ENCODE measurements around the gene SCEL.
"Not testable (repeated sequence)": the region's sequence is repeated elsewhere in the genome, so short reads cannot be mapped to it uniquely, and the experiment has no call there.

The SCEL gene

DNA sequence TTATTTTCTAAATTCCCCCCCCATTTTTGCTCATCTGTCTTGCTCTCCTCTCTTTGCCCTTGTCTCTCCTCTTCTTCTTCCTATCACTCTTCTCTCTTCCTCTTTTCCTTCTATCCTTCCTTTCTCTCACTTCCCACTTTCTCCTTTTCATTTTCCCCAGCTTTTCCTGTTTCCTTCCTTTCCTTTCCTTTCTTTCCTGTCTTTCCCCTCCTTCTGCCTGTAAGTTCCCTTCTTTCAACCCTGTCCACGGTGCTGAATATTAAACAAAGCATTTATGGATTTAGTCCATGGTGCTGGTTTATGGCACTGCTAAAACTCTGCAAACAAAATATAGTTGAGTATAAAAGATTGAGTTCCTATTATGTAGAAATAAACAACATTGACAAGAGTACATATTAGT is 27.6 kb downstream of the SCEL start:
- DNase-seq = no peak

DNA sequence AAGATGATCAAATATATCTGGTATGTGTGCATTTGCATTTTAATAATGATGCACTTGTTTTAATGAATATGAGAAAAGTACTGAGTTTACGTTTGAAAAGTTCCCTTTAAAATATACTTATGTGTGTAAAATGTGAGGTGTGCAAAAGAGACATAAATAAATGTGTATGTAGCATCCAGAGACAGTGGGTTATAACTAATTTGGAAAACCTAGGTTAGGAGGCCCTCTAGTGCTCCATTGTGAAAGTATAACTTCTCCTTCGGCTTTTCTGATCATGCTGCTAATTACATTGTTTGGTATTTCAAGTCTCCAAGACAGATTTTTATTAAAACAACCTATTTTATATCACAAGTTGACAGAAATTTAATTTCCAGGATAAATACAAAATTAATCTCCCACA is 30.1 kb downstream of the SCEL start:
- peak in 1 of 14 donors; percentile 19 for DNase-seq

DNA sequence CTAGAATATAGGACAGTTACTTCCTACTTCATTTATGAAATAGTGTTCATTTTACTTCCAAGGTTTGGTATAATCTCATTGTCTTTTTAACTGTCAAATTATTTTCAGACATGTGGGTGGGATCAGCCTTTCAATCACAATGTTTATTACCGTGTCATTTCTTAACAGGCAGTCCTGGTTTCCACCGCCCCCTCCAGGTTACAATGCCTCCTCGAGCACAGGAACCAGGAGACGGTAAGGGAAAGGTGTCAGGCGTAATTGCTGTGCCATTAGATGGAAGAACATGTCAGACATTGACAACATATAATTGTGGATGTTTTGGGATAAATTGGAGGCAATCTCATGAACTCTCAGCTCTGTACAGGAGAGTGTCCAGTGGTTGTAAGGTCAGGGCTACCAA is 36.5 kb downstream of the SCEL start:
- no peak for DNase-seq

DNA sequence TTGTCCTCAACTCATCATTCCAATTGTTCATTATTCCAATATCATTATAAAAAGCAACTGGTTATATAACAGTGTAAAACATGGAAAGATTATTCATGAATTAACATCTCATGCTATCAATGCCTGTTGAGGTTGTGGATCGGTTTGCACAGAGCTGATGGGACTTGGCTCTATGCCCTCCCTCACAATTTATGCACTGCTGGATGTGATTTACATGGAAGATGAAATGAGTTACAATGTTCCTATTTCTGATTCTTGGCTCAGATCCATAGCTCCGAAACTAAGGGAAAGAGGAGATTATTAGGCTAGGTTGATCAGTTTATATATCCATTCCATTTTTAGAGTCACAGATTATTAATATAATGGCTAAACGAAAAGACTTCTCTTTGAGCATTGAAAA is 38.6 kb downstream of the SCEL start:
- peak in 1 of 14 donors; percentile 10 for DNase-seq

DNA sequence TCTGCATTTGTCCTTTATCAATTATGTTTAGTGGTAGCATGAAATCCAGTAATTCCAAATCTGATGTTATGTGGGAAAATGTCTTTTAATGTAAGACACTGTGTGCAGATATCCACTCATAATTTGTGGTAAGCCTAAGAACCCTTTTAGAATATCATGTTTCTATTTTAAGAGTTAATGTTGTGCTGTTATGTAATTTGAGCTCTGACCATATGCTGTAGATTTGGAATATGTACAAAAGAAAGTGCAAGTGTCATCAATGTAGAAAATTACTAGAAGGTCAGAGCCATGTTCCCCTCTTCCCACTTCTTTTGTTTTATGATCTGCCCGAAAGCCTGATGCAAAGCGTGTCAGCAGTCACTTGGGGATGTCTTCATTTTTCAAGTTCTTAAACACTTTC is 44.5 kb downstream of the SCEL start:
- DNase-seq = peak in 1 of 14 donors; percentile 76

DNA sequence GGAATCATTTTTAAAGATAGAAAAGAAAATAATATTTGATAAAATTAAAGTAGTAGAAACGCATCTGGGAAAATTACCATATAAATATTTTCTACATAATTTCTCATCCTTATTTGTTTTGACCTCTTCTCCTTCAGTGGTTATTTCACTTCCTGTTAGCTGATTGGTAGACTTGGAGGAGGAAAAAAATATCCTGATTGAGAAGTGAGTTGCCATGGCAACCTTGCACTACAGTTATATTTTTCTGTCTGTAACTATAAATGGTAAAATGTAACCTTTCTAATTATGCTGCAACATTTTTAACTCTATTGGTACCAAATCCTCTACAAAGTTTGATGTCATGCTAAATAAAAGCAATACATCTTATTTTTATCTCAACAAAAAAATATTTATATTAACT is 45.2 kb downstream of the SCEL start:
- peak in 1 of 14 donors; percentile 30 for DNase-seq

DNA sequence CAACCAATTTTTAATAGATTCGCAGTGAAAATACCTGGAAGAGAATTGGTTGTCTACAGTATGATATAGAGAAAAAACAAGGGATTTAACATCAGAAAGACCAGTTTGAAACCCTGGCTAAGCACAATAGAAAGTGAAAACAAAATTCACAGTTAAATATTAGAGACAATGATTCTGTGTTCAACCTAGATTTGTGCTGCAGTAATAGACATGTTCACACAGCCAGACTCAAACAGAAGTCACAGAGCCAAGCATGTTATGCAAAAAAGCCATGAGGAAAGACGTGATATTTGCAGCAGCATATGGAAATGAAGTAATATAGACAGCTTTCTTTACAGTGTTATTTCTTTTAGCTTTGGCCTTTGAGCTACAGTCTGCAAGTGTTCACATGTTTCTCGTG is 48.1 kb downstream of the SCEL start:
- no peak for DNase-seq

DNA sequence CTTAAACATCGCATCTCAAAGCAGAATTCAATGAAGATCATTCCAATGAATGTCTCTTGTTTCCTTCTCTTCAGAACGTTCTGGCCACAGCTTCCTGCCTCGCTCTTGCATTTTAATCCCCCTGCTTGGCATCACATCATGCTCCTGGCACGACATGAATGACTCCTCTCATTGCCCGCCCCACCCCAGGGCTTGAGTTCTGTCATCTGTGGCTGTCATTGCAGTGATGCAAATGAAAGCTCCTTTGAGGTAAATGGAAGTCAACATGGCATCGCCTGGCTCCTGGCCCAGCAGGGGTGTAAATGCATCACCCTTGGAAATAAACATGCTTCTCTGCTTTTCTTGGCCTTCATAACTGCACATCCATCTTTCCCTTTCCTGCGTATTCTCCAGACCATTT is 48.6 kb downstream of the SCEL start:
- peak in 13 of 14 donors; percentile 24 to 95 (median 75) for DNase-seq

DNA sequence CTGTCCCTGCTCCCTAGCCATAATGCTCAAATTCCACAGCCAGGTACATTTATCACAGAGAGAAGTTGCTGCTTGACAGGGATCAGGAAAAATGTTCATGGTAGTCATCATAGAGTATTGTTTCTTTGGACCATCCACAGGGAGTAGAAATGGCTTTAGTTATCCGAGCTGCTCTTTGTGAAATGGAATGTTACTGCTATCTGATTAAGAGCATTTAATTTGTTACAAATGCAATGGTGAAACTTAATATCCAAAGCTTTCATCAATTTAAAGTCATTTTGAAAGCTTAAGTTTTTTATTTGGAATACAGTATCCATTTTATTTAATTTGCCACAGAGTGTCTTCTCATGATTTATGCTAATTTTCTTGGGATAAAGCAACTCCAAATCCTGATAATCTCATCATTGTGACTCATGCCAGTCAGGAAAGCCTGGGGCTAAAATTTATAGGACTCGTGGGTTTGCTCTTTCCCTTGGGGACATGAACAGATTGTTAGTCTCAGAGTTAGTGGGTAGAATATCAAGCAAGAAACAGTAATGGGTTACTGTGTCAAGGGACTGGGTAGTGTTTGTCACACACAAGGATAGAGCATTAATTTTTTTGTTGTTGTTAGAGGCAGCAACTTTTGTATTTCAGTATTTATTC is 59.8 kb downstream of the SCEL start:
- DNase-seq = no peak

DNA sequence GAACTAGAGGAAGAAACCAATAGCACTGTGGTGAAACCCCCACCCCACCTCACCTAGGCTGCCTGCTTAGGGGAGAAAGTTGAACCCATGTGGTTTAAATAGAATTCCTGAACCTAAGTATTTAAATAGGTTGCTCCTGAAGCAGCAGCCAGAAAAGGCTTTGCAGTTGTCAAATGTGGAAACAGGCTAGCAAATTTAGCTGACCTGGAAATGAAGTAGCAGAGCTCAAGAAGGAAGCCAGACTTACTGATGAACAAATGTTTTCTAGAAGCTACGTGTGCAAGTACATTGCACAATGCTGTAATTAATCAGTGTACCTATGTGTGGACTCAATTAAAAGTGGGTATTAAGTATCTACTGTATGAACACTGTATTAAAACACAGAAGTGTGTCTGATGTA is 61.3 kb downstream of the SCEL start:
- DNase-seq = peak in 1 of 14 donors; percentile 26

DNA sequence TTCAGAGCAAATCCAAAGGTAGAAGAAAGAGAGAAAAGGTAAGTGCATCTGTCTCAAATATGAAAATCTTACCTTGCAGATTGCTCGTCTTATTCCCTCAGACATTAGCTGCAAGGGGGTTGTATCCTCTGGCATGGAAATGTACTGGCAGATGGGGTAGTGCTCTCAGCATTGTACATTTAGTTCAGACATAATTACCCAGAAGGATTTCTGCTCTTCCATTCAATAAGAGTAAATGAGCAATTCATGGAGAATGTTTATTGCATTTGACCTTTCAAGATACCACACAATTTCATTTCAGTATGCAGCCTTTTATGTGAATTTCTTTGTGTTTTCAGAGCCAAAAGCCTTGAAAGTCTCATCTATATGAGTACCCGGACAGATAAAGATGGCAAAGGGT is 63.8 kb downstream of the SCEL start:
- peak in 1 of 14 donors; percentile 89 for DNase-seq

DNA sequence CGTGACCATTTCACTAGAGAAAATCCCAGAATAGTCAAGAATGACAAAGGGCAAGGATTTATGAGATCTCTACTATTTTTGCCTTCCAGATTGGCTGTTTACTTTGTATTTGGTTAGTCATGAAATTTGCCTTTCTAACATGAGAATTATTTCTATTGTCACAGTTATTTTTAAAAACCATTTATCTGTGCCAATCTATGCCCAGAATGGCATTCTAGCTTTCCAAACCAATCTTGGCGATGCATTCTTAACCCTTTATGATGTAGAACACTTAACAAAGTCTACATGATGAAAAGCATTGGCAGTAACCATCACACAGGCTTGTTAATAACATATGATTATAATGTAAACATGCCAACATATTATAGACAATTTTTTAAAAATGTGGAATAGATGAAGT is 65.2 kb downstream of the SCEL start:
- DNase-seq = peak in 1 of 14 donors; percentile 19

DNA sequence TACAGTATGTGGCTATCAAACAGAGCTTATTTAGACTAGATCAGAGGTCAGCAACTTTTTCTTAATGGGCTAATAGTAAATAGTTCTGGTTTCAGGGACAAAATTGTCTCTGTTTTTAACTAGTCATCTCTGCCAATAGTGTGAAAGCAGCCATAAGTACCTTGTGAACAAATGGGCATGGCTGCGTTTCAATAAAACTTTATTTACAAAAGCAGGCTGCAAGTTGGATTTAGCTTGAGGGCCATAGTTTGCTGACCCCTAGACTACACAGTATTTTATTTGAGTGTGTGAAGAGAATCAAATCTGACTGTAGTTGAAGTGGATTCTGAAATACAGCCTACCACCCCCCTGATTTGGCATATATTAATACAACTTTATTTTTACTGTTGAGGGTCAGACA is 75.6 kb downstream of the SCEL start:
- DNase-seq = no peak

DNA sequence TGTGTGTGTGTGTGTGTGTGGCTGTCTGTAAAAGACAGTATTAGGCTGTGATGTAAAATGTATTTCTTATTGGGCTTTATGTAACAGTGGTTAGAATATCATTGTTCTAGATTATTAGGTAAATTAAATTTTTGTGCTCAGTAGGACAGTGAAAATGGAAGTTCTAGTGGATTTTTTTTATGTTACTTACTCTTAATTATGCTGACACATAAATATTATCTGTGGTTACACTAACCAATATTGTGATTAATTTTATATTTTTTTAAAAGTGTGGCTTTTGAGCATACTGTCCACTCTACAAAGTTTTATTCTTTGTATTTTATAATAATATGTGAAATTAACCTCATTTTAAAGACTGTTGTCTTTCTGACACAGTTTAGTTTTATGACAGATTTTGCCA is 80.5 kb downstream of the SCEL start:
- DNase-seq = no peak

DNA sequence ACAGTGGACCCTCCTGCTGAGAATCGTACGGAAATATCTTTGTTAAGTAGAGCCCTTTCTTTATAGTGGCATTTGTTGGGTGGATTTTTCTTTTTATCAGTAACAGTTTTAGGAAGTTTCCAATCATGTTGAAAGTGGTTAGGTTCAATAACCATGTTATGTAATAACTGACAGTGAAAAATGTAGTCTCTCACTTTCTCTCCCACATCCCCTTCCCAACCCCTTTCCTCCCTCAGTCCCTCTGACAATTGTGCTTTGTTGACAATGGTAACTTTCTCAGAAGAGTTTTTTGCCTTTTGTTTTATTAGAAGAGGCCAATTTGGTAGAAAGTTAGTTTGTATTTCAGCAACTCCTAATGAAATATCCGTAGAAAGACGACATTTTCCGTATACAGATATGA is 84.1 kb downstream of the SCEL start:
- no peak for DNase-seq

DNA sequence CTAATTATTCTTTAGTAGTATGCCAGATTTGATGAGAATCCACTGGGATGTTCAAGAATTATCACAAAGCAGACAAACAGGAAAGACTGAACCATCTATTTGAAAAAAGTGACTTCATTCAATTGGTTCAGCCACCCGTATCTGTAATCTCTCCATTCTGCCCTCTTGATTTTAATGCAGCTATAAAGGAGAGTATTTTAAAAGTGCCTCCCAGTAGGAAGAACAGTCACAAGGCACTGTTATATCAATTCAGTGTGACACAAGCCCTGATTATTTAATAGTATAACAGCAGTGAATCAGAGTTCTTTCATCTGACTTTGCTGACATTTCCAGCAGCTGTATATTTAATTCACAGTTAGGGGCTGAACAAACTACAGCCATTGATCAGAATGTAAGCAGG is 84.6 kb downstream of the SCEL start:
- no peak for DNase-seq

DNA sequence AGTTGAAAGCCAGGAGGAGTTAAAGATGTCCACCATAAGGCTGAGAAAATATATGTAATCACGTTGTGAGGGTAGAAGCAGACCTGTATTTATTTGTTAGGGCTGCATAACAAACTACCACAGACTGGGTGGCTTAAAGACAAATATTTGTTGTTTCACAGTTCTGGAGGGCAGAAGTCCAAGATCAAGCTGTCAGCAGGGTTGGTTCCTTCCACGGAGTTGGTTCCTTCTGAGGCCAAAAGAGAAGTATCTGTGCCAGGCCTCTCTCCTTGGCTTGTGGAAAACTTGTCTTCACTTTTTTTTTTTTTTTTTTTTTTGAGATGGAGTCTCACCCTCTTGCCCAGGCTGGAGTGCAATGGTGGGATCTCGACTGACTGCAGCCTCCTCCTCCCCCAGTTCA is 88.3 kb downstream of the SCEL start:
- DNase-seq = peak in 1 of 14 donors; percentile 13

DNA sequence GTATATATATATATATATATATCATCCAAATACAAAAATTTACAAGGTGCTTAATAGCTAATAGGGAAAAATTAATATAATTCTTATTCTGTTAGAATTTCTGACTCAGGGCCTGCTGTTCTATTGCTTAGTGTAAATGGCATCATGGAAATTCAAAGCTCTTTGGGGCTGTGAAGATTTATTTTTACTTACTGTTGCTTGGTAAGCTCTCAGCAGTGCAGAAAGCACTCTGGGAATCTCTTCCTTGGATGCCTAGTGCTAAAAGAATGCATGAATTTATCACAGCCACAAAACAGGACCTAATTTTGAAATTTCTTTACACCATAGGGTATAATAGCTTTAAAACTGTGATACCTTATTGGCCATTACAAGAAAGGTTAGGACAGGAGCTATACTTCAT is 92.7 kb downstream of the SCEL start:
- DNase-seq = no peak

DNA sequence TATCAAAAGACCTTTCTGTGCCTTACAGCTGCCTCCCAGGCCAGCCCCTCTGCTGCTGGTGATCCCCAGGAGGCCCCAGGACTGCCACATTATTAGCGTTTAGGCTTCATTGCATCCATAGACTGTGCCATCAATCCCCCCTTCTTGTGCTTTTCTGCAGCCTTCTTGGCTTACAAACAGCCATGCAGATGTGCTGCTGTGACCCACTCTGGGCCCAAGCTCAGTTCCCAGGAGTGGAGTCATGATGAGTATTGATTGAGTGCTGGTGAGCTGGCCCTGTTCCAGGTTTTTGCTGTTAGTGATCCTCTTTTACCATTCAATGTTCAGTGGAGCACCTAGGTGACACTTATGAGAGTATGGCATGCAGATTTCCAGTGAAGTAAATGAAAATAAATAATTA is 102.1 kb downstream of the SCEL start:
- DNase-seq = no peak

DNA sequence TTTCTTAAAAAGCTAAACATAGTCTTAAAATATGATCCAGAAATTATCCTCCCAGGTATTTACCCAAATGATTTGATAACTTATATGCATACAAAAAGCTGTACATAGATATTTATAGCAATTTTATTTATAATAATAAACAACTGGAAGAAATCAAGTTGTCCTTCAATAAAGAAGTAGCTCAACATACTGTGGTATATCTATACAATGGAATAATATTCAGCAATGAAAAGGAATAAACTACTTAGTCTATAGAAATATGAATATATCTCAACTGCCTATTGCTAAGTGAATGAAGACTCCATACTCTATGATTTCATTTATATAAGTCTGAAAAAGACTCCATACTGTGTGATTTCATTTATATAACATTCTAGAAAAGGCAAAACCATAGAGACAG is 114.9 kb downstream of the SCEL start:
- DNase-seq = no peak

DNA sequence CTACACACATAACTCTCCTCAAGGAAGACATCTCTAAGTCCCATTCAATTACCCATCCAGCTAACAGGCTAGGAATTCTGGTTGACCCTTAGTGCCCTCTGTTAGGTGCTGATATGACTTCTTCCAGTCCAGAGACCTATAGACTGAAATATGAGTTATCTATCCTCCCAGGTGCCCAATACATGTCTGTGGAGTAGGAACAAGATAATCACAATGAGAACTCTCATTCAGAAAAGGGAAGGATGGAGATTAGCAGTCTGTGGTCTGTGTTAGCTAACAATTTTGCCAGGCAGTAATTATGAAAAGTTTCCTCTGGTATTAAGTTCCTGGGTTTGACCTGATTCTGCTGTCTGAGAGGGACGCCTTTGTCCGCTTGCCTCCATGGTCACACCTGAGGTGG is 117.8 kb downstream of the SCEL start:
- no peak for DNase-seq

DNA sequence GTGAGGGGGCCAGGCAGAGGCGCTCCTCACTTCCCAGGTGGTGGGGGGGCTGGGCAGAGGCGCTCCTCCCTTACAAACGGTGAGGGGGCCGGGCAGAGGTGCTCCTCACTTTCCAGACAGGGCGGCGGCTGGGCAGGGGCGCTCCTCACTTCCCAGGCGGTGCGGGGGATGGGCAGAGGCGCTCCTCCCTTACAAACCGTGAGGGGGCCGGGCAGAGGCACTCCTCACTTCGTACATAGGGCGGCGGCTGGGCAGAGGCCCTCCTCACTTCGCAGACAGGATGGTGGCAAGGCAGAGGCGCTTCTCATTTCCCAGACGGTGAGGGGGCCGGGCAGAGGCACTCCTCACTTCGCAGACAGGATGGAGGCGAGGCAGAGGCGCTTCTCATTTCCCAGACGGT is 124.5 kb downstream of the SCEL start:
- not testable (repeated sequence) for DNase-seq

DNA sequence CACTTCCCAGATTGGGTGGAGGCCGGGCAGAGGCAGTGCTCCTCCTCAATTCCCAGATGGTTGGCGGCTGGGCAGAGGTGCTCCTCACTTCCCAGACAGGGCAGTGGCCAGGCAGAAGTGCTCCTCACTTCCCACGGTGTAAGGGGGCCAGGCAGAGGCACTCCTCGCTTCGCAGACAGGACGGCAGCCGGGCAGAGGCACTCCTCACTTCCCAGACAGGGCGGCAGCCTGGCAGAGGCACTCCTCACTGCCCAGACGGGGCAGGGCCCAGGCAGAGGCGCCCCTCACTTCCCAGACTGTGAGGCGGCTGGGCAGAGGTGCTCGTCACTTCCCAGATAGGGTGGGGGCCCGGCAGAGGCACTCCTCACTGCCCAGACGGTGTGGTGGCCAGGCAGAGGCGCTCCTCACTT is 125.3 kb downstream of the SCEL start:
- no peak for DNase-seq

DNA sequence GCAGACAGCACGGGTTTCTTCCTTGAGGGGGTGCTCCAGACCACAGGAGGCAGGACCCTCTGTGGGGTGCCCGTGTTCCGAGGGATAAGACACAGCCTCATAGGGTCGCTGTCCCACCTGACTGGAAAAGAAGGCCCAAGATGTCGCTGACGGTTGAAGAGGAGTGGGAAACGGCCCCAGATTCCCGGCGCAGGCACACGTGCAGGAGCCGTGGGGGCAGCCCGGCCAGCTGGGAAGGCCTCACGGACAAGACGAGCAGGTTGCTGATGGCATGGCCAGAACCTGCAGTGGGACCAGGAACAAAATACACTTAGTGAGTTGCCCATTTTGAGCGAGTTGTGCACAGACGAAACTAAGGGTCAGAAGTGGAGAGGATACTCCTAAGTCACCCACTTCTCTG is 126.8 kb downstream of the SCEL start:
- DNase-seq = not testable (repeated sequence)

DNA sequence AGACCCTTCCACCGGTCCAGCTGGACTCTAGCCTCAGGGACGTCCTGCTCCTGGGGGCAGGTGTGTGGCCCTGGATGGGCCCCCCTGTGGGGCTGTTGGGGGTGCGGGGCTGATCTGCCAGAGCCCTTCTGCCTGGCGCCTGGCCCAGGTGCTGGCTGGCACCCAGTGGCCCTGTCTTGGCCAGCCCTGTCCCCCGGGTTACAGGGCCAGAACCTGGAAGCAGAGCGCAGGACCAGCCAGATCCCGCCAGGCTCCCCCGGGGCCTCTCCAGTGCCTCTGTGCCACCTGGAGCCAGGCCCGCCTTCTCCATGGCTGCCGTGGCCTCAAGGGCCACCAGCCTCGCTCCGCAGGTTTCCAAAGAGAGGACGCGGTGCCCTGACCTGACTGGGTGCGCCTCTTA is 127.3 kb downstream of the SCEL start:
- DNase-seq = not testable (repeated sequence)

All from C1 segment of cervical spinal cord (tissue), 14 donors.